Thyroid gland (tissue), 4 donors: Measurements from ENCODE around the gene PDS5A.

Source experiments
- CTCF ChIP-seq, 6 experiments: fragments of 200-600 bp in 3 of 6; fragments of 450-650 bp in 3 of 6; sonication (generic) in 3 of 6; IDR thresholded peaks; one replicate each; pipeline ENCODE4 v1.5.1; 2016 to 2019; ENCODE audit warnings: antibody characterized with exemption in 6 of 6, mild to moderate bottlenecking in 2 of 6, inconsistent platforms in 1 of 6, moderate library complexity in 1 of 6
- POLR2A ChIP-seq, 2 donors: fragments of 450-650 bp; IDR thresholded peaks; one replicate each; pipeline ENCODE4 v1.6.1; 2017; ENCODE audit warnings: antibody characterized with exemption in 2 of 2, mild to moderate bottlenecking in 2 of 2, moderate library complexity in 1 of 2

GRCh38 chr4:39881789-39882188 lies 95.9 kb downstream of the PDS5A start:
- no peak for TF ChIP-seq CTCF (IDR thresholded peaks at IDR 0.05)
- TF ChIP-seq POLR2A (IDR thresholded peaks at IDR 0.05) = no peak
